ENCODE results near the gene NOTUM.
"Not testable (repeated sequence)": the region's sequence is repeated elsewhere in the genome, so short reads cannot be mapped to it uniquely, and the experiment has no call there.

NOTUM gene

DNA sequence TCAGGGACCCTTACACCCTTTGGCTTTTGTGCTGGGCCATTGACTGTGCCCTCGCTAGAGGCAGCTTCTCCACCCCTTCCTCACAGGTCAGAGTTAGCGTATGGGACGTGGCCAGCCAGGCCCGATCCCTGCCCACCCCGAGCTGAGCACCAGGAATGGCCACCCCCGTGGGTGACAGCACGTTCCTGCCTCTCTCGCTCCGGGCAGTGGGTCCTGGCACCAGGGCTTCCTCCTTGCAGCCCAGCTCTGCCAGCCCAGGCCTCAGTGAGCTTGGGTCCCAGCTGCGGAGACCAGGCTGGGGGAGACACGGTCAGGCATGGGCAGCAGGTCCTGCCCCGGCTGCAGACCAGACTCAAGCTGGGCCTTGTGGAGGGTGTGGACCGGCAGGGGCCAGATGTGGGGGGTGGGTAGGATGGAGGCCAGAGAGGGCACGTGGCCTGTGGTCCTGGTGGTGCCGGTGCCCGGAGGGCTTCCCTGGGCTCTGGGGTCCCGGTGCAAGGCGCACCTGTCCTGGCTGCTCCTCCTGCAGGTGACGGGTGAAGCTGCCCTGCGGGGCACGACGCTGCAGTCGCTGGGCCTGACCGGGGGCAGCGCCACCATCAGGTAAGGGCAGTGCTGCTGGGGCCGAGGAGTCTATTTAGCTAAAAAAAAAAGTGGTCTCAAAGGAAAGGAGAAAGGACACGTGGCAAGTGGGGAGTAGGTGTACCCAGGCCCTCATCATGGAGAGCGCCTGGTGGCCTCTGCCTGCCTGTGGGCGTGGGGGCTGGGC is 34.7 kb upstream of the NOTUM start:
- no peak for DNase-seq

- no peak for DNase-seq
Measured at GRCh38 chr17:81994593-81995462, 33.8 kb upstream of the NOTUM start.

- DNase-seq: no peak
Measured at GRCh38 chr17:81993729-81994592, 33.0 kb upstream of the NOTUM start.

DNA sequence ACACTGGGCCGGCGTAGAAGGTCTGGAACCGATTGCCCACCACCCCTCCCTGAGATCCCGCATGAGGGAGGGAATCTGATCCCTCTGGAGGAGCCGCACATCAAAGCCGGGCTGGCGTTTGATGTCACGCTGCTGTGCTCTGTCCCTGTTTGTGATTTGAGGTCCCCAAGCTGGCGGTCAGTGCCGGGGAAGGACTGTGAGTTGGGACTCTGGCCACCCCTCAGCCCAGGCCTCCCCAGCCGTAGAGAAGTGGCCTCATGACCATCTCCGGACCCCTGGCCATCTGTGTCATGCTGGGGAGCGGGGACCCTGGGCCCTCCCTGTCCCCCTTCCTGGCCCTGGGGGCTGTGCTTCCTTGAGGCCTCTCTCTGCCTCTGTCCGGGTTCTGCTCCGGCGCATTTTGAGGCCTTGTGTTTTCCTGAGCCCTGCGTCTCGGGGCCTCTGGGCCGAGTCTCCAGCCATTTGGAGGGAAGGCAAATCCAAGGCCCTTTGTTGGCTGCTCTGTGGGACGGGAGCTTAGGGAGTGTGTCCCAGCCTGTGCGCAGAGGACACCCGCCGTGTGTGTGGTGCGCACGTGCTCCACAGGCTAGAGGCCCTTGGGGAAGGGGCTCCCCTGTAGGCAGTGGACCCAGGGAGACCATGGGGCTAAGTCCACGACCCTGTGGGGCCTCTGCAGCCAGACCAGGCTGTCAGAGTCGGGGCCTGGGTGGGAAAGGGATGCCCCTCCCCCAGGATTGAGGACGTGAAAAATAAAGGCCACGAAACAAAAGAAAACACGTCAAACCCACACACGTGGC is 31.5 kb upstream of the NOTUM start:
- no peak for DNase-seq

DNA sequence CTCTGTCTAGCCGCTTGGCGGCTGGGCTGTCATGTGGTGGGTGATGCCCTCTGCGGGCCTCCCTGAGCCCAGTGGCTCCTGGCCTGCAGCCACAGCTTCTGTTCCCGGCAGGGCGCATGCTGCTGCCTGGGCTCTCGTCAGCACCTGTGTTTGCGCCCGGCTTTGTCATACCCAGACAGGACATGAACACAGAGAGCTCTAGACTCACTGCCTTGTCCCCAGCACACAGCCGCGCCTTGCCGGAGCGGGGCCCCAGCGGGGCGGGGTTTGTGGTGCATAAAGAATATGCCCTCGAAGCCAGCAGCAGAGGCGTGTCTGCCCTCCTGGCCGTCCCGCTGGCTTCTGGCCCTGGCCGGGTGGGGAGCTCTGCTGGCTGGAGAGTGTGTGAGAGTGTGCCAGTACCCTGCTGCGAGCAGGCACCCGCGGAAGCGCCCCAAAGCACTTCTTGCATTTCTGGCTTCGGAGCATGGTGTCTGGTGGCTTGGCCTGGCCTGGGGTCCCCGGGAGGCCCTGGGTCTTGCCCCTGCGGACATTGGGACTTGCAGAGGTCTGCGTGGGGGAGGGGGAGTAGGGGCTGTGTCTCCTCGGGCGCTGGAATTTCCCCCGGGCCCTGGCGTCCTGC is 30.8 kb upstream of the NOTUM start:
- DNase-seq: no peak

DNA sequence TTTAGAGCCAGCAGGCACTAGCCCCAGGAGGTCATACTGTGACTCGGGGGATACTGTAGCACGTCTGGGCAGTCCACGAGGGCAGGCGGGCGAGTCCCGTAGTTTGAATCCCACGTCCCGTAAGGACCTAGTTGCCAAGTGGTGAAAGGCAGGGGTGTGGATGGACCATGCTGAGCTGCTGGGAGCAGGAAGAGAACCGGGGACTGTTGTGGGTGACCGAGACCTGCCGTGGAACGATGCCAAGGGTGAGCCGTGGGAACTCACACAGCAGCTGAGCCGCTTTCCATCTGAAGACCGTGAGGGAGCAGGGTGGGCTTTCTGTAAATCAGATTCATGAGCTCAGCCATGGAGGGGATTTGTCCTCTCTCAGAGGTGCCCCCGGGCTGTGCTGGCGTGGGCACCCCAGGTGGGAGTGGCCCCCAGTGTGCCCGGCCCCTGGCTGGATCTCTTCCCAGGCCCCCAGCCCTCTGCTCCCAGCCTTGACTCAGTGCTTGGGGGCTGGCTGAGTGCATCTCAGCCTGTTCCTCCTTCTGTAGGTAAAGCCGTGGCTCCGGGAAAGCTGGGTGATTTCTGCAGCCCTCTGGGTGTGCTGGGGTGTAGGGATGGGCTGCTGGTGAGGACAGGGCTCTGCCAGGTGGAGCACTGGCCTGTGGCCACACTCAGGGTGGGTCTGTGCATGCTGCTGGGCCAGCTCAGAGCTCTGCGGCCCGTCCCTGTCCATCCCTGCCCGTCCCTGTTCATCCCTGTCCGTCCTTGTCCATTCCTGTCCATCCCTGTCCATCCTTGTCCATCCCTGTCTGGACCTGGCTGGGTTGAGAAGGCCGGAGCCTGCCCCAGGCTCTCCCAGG is 30.1 kb upstream of the NOTUM start:
- no peak for DNase-seq

DNA sequence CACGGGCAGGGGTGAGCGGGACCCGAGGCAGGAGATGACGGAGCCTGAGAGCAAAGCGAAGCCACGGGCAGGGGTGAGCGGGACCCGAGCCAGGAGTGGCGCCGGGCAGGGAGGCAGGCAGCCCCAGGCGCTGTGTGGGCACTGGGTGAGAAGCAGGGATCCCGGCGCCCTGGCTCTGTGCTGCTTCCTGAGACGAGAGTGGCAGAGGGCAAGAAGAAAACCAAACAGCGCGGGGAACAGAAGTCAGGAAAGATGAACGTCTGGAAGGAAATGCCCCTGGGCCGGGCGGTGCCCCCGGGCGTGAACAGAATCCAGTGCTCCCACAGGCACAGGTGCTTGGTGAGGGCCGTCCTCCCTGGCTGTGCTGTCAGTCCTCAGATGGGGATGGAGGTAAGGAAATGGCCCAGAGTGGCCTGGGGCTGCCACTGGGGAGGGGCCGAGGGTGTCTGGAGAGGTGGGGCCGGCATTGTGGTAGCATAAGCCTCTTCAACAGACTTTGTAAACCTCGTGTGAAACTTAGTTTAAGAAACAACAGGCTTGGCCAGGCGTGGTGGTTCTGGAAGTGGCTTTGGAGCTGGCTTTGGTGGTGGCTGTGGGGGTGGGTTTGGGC is 26.3 kb upstream of the NOTUM start:
- no peak for DNase-seq

- no peak for DNase-seq
Measured at GRCh38 chr17:81986606-81987005, 25.6 kb upstream of the NOTUM start.

DNA sequence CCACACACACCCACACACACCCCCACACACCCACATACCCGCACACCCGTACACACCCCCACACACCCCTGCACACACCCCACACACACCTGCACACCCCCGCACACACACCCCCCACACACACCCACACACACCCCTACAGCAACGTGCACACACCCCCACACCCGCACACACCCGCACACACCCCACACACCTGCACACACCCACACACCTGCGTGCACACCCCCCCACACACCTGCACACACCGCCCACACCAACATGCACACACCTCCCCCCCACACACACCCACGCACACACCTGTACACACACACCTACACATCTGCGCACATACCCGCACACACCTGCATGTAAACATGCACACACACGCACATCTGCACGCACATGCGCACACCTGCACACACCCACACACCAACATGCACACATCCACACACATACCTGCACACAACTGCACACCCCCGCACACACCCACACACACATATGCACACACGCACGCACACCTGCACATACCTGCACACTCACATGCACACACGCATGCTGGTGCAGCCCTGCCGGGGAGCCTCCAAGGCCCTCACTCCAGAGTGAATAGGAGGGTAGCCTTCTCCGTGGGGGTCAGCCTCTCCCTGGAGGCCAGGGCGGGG is 23.9 kb upstream of the NOTUM start:
- no peak for DNase-seq

DNA sequence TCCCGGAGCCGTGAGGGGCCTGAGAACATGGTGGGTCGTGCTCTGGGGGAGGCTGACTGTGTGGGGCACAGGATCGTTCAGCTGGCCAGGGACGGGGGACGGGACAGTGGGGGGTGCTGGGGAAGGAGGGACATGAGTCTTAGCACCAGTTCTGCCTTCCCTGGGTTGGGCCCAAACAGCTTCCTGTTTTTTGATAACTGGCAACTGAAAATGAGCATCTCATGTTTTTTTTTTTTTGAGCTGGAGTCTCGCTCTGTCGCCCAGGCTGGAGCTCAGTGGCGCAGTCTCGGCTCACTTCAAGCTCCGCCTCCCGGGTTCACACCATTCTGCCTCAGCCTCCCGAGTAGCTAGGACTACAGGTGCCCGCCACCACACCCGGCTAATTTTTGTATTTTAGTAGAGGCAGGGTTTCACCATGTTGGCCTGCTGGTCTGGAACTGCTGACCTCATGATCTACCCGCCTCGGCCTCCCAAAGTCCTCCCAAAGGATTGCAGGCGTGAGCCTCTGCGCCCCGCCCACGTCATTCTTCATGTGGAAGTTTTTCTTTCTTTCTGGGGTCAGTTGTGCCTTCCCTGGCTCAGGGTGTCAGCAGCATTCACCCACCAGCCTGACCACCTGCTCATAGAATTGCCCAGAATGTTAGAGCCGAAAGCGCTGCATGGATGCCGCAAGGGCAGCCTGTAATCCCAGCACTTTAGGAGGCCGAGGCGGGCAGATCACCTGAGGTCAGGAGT is 22.8 kb upstream of the NOTUM start:
- DNase-seq: peak; percentile 20

DNA sequence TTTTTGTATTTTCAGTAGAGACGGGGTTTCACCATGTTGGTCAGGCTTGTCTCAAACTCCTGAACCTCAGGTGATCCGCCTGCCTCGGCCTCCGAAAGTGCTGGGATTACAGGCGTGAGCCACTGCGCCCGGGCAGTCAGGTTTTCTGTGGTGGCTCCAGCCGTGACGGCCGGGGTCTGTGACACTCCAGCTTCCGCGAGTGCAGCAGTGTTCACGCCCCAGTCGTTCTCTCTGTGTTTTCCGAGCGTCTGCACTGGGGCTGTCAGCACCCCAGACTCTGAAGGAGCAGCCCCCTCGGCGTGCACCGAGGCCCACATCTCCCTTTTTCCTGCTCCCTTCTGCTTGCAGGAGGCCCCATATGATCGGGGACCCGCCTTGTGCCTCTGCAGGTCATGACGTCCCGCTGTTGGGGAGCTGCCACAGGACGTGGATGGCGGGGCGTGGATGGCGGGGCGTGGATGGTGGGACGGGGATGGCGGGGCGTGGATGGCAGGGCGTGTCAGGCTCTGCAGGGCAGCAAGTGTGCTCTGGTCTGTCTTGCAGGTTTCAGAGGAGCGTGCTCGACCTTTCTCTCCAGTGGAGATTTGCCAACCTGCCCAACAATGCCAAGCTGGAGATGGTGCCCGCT is 22.1 kb upstream of the NOTUM start:
- DNase-seq: no peak

DNA sequence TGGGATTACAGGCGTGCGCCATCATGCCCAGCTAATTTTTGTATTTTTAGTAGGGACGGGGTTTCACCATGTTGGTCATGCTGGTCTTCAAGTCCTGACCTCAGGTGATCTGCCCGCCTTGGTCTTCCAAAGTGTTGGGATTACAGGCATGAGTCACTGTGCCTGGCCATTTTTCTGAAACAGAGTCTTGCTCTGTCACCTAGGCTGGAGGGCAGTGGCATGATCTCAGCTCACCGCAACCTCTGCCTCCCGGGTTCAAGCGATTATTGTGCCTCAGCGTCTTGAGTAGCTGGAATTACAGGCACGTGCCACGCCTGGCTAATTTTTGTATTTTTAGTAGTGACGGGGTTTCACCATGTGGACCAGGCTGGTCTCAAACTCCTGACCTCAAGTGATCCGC is 20.5 kb upstream of the NOTUM start:
- DNase-seq: not testable (repeated sequence)

GRCh38 chr17:81980707-81981343 is 19.8 kb upstream of the NOTUM start:
- no peak for DNase-seq

GRCh38 chr17:81980122-81980521 is 19.1 kb upstream of the NOTUM start:
- no peak for DNase-seq

DNA sequence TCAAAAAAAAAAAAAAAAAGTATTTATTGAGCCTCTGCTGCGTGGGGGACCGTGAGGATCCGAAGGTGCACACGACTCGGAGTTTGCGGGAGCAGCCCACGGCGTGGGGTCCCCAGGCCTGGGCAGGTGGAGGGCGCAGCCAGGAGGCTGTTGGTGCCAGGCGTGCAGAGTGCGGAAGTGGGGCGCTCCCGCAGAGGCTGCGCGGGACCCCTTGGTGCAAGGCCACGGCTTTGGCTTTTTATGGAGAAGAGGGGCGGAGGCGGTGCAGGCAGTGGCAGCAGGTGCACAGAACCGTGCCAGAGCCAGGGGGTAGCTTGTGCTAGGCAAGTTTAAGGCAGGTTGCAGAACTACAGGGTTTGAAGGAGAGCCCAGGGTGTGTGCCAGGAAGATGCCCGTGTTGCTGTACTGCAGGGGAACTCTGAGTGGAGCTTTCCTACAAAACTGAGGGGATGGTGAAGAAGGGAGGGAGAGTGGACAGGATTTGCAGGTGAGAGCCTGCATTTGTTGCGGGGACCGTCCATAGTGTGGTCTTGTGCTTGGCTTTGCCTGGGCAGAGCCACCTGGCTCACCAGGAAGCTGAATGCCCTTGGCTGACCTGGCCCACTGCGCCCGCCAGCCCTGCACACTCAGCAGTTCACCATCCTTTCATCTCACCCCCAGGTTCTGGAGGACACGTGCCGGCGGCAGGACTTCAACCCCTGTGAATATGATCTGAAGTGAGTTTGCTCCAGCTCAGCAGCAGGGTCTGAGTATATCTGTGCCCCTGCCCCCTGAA is 17.7 kb upstream of the NOTUM start:
- DNase-seq: no peak

- DNase-seq: peak; percentile 98
Measured at GRCh38 chr17:81977211-81977808, 16.3 kb upstream of the NOTUM start, which contains the start of gene ASPSCR1. ASPSCR1 (plus strand) TSS chr17:81977629; CDS start chr17:81977647, 18 bp downstream.
